T1000 (cell line): Measurements from ENCODE around the gene SLC25A11.

Source experiments
- DNase-seq: peaks from one replicate; lab custom pipeline; 2025; ENCODE audit warnings: mixed read lengths; lab: John Stamatoyannopoulos, UW

SLC25A11 gene

GRCh38 chr17:4966844-4967538, 27.1 kb upstream of the SLC25A11 start:
- peak; percentile 98 for DNase-seq

- no peak for DNase-seq
Observed at GRCh38 chr17:4965311-4965986, 25.6 kb upstream of the SLC25A11 start.

- DNase-seq, result no peak
Observed at GRCh38 chr17:4960279-4960922, 20.6 kb upstream of the SLC25A11 start.

- no peak for DNase-seq
Observed at GRCh38 chr17:4959261-4959965, 19.6 kb upstream of the SLC25A11 start.

- DNase-seq, result no peak
Observed at GRCh38 chr17:4958102-4958501, 18.3 kb upstream of the SLC25A11 start.

GRCh38 chr17:4956493-4957061, 16.7 kb upstream of the SLC25A11 start:
- DNase-seq, result no peak

- DNase-seq, result no peak
Observed at GRCh38 chr17:4955091-4955490, 15.2 kb upstream of the SLC25A11 start.

GRCh38 chr17:4953451-4953961, 13.7 kb upstream of the SLC25A11 start:
- no peak for DNase-seq

- no peak for DNase-seq
Observed at GRCh38 chr17:4951486-4951885, 11.6 kb upstream of the SLC25A11 start.

GRCh38 chr17:4950746-4951204, 10.9 kb upstream of the SLC25A11 start, which contains the start of gene ENO3:
ENO3 (plus strand) TSS chr17:4951119; CDS start chr17:4951830, 711 bp downstream.
- no peak for DNase-seq

GRCh38 chr17:4950075-4950745, 10.4 kb upstream of the SLC25A11 start:
- DNase-seq, result no peak

GRCh38 chr17:4949321-4950074, 9.7 kb upstream of the SLC25A11 start:
- peak; percentile 60 for DNase-seq

GRCh38 chr17:4948931-4949320, 9.1 kb upstream of the SLC25A11 start:
- peak; percentile 77 for DNase-seq

- peak; percentile 70 for DNase-seq
Observed at GRCh38 chr17:4948166-4948930, 8.5 kb upstream of the SLC25A11 start, which contains the start of gene PFN1. PFN1 (minus strand) TSS chr17:4948530; CDS start chr17:4948394, 136 bp downstream.

- DNase-seq, result no peak
Observed at GRCh38 chr17:4947411-4948165, 7.7 kb upstream of the SLC25A11 start.

- DNase-seq, result no peak
Observed at GRCh38 chr17:4947010-4947410, 7.2 kb upstream of the SLC25A11 start.

GRCh38 chr17:4946312-4946976, 6.6 kb upstream of the SLC25A11 start:
- no peak for DNase-seq

GRCh38 chr17:4945944-4946280, 6.1 kb upstream of the SLC25A11 start:
- no peak for DNase-seq
